Measurements from ENCODE around the gene RERE. TPM values are rescaled to one million over a fixed set of nuclear protein-coding genes. Genes with fewer than 3 reads are reported as not detected.

RERE gene
- total and polyA plus RNA-seq, 12 donors, result 46.5 to 163 (median 139) TPM

DNA sequence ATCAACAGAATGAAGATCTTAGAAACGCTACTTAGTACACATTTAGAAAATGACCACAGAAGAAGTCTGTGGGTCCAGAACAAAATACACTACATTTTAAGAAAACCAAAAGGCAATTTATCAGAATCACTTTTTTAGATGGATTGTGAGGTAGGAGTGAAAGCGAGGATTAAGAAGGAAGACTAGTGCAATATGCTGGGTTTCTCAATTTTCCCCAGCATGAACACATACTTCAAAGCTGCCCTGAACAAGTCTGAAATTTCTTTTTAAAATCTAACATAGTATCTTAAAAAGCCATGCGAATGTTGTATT, 299.0 kb downstream of the RERE start:
- no peak for TF ChIP-seq CTCF (IDR thresholded peaks at IDR 0.05)
- H3K27me3 ChIP-seq, result no peaks in the 10 kb centered on the region
- H3K27ac ChIP-seq, result peak overlapping the region in 6 of 10 donors; percentile 11 to 56 (median 28)
- WGBS, 2 donors, result 75 to 78% methylated on average over 3 of the region's 3 CpGs
- H3K4me1 ChIP-seq, result peaks cover 0 to 52% (median 38%) of the 10 kb centered on the region in 9 donors
- no peak overlapping the region for H3K4me3 ChIP-seq
- DNase-seq (no peak), ATAC-seq (no peak)
- intact Hi-C loops (cut with DNase I), result loop anchor here in 1 of 10 donors (10.0 kb wide), 1 partner anchor 54 kb away; no protein-coding TSS in a partner anchor
- no peaks in the 10 kb centered on the region for H3K9me3 ChIP-seq
- H3K36me3 ChIP-seq, result peaks cover 0 to 14% (median 0%) of the 10 kb centered on the region in 9 donors

- intact Hi-C loops (cut with DNase I), result loop anchor here in 1 of 10 donors (10.0 kb wide), 1 partner anchor 53 kb away; no protein-coding TSS in a partner anchor
- H3K9me3 ChIP-seq, result no peaks in the 10 kb centered on the region
- peaks cover 0 to 11% (median 0%) of the 10 kb centered on the region in 9 donors for H3K36me3 ChIP-seq
- peaks cover 0 to 47% (median 33%) of the 10 kb centered on the region in 9 donors for H3K4me1 ChIP-seq
- 68 to 70% methylated on average over 7 of the region's 7 CpGs for WGBS, 2 donors
- ATAC-seq (peak in 6 of 8 donors; percentile 29 to 59 (median 36)), DNase-seq (no peak)
- H3K4me3 ChIP-seq, result no peak overlapping the region
- no peaks in the 10 kb centered on the region for H3K27me3 ChIP-seq
- H3K27ac ChIP-seq, result peak overlapping the region in 7 of 10 donors; percentile 4 to 56 (median 26)
- TF ChIP-seq CTCF (IDR thresholded peaks at IDR 0.05), result no peak
These were observed 299.6 kb downstream of the RERE start for GRCh38 chr1:8517661-8518489.

- ATAC-seq, result no peak
- 72 to 80% methylated on average over 6 of the region's 6 CpGs for WGBS, 2 donors
These were observed 300.5 kb downstream of the RERE start for GRCh38 chr1:8516793-8517556.

More at GRCh38 chr1:8516793-8517556, 300.5 kb downstream of the RERE start:
- Histone ChIP-seq H3K4me1 (peaks cover 0 to 47% (median 32%) of the 10 kb centered on the region in 9 donors), H3K9me3 (no peaks in the 10 kb centered on the region), H3K36me3 (peaks cover 0 to 2% (median 0%) of the 10 kb centered on the region in 9 donors), H3K27me3 (no peaks in the 10 kb centered on the region), H3K27ac (peak overlapping the region in 4 of 10 donors; percentile 4 to 56 (median 33)), H3K4me3 (no peak overlapping the region)
- no peak for TF ChIP-seq CTCF (IDR thresholded peaks at IDR 0.05)
- intact Hi-C loops (cut with DNase I), result loop anchor here in 1 of 10 donors (10.0 kb wide), 1 partner anchor 52 kb away; no protein-coding TSS in a partner anchor
- no peak for DNase-seq
